Measurements from ENCODE around the gene KCNE3.
A peak's percentile ranks its signal among the peaks of the same experiment; 100 is the strongest.

Gene KCNE3

DNA sequence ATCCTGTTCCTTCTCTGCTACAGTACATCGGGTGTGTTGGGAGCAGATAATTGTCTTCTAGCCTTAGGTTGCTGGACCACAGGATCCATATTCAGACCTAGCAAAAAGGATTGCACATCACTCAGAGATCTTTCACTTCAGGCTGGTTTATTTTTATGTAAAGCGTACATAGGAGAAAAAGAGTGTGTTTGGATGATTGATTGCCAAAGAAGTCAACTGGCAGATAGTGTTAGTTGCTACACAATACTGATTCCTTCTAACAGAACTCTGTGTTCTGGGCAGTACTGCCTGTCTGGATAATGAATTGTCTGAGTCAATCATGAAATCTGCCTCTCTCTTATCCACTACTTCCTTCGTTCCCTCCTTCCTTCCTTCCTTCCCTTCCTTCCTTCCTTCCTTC lies 38.1 kb downstream of the KCNE3 start:
- no peak for DNase-seq (ENCODE audit: low read depth)
- no peak for TF ChIP-seq POLR2A (IDR thresholded peaks at IDR 0.05; ENCODE audit: extremely low read depth, insufficient read length)
- TF ChIP-seq, protein P1, sequence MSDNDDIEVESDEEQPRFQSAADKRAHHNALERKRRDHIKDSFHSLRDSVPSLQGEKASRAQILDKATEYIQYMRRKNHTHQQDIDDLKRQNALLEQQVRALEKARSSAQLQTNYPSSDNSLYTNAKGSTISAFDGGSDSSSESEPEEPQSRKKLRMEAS (IDR thresholded peaks at IDR 0.05; ENCODE audit: low read depth, low read length): no peak
- TF ChIP-seq, protein P2, sequence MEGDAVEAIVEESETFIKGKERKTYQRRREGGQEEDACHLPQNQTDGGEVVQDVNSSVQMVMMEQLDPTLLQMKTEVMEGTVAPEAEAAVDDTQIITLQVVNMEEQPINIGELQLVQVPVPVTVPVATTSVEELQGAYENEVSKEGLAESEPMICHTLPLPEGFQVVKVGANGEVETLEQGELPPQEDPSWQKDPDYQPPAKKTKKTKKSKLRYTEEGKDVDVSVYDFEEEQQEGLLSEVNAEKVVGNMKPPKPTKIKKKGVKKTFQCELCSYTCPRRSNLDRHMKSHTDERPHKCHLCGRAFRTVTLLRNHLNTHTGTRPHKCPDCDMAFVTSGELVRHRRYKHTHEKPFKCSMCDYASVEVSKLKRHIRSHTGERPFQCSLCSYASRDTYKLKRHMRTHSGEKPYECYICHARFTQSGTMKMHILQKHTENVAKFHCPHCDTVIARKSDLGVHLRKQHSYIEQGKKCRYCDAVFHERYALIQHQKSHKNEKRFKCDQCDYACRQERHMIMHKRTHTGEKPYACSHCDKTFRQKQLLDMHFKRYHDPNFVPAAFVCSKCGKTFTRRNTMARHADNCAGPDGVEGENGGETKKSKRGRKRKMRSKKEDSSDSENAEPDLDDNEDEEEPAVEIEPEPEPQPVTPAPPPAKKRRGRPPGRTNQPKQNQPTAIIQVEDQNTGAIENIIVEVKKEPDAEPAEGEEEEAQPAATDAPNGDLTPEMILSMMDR (IDR thresholded peaks at IDR 0.05; ENCODE audit: low read depth, low read length): no peak
- no peak for TF ChIP-seq MYC (IDR thresholded peaks at IDR 0.05; ENCODE audit: low read depth, low read length)
- no peak overlapping the region for H3K4me3 ChIP-seq (ENCODE audit: low read depth, low read length)

DNA sequence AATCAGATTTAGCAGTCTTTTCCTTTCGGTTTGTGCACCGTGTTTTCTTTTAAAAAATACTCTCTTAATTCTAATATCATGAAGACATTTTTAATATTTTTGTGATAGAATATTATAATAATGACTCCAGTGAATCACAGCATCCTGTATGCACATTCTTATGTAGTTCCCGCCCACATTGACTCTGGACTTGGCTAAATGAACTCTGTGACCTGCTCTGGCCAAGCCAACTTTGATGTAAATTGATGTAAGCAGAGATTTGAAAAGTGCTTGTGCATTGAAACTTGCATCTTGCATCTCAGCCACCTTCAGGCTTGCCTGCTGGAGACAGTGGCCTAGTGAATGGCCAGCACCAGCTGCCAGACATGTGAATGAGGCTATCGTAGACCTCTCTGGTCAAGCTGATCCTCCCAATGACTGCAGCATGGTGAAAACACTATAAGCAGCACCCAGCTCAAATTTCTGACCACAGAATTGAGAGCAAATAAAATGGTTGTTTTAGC lies 39.9 kb downstream of the KCNE3 start:
- TF ChIP-seq POLR2A (IDR thresholded peaks at IDR 0.05; ENCODE audit: extremely low read depth, insufficient read length) (no peak), MYC (IDR thresholded peaks at IDR 0.05; ENCODE audit: low read depth, low read length) (no peak)
- TF ChIP-seq, protein P2 (IDR thresholded peaks at IDR 0.05; ENCODE audit: low read depth, low read length): no peak
- TF ChIP-seq, protein P1 (IDR thresholded peaks at IDR 0.05; ENCODE audit: low read depth, low read length): no peak
- no peak overlapping the region for H3K4me3 ChIP-seq (ENCODE audit: low read depth, low read length)
- no peak for DNase-seq (ENCODE audit: low read depth)

DNA sequence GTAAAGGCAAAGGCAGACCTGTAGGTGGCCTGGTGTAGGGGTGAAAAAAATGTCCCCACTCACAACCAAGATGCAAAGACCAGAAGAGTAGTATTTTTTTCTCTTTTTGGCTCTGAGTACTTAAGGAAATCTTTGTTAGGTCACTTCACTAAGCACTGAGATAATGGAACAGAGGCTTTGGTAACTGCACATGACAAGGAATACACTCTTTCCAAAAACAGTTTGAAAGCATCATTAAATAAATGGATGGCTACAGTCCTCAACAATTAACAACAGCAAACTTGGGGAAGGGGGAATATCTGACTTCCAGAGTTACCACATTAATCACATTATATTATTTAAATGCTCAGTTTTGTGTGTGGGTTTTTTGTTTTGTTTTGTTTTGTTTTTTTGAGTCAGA lies 42.2 kb downstream of the KCNE3 start:
- H3K4me3 ChIP-seq (ENCODE audit: low read depth, low read length): no peak overlapping the region
- TF ChIP-seq POLR2A (IDR thresholded peaks at IDR 0.05; ENCODE audit: extremely low read depth, insufficient read length): no peak
- TF ChIP-seq, protein P2 (IDR thresholded peaks at IDR 0.05; ENCODE audit: low read depth, low read length): no peak
- TF ChIP-seq MYC (IDR thresholded peaks at IDR 0.05; ENCODE audit: low read depth, low read length): no peak
- TF ChIP-seq, protein P1 (IDR thresholded peaks at IDR 0.05; ENCODE audit: low read depth, low read length): no peak
- no peak for DNase-seq (ENCODE audit: low read depth)

DNA sequence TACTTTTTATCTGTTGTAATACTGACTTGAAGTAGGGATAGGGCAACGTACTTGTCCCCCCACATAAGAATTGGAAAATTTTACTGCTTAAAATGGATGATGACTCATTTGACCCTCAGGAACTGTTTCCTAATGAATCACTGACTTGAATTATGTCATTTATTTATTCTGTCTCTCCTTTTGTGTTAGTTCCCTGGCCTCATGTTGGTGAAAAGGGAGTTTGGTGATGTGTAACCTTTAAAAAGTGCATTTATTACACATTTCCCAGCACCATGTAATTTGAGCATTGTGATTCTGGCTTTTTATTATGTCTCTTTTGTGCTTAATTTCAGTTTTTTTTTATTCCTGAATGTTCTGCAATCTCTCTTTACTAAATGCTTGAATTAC lies 48.8 kb downstream of the KCNE3 start:
- TF ChIP-seq, protein P2 (IDR thresholded peaks at IDR 0.05; ENCODE audit: low read depth, low read length): no peak
- TF ChIP-seq POLR2A (IDR thresholded peaks at IDR 0.05; ENCODE audit: extremely low read depth, insufficient read length) (no peak), MYC (IDR thresholded peaks at IDR 0.05; ENCODE audit: low read depth, low read length) (no peak)
- TF ChIP-seq, protein P1 (IDR thresholded peaks at IDR 0.05; ENCODE audit: low read depth, low read length): no peak
- DNase-seq (ENCODE audit: low read depth): peak; percentile 35
- no peak overlapping the region for H3K4me3 ChIP-seq (ENCODE audit: low read depth, low read length)

DNA sequence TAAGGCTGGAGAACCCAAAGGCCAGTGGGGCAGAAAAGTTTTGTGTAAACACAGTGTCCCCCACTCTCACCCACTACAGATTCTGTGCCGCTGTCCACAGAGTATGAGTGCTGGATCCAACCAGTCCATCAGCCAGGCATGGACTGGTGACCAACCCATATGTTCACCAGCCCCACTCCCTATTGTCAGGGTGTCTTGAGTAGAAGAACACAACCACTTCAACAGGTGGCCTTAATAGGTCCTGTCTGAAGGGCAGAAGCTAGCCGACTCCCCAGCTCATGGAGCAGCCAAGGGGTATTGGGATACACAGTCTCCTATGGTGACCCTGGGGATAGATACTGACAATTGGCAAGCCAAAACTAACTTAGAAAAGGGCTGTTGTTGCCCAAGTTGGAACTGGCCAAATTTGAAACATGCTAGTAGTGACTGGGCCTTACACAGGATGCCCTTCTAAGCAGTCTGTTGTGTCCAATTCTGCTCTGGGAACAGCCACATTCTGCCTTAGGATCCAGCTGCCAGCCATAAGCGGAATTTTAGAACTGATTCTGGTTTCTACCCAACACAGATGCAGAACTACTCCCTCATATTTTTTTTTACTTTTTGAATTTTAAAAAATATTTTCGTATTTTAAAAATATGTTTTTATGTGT lies 49.4 kb downstream of the KCNE3 start:
- TF ChIP-seq, protein P1 (IDR thresholded peaks at IDR 0.05; ENCODE audit: low read depth, low read length): no peak
- TF ChIP-seq, protein P2 (IDR thresholded peaks at IDR 0.05; ENCODE audit: low read depth, low read length): no peak
- TF ChIP-seq POLR2A (IDR thresholded peaks at IDR 0.05; ENCODE audit: extremely low read depth, insufficient read length): no peak
- TF ChIP-seq MYC (IDR thresholded peaks at IDR 0.05; ENCODE audit: low read depth, low read length): no peak
- DNase-seq (ENCODE audit: low read depth): no peak
- H3K4me3 ChIP-seq (ENCODE audit: low read depth, low read length): no peak overlapping the region

Measured in NB4 (cell line).